T-helper 2 cell treated with Interferon-gamma antibody and Interleukin-4, amounts not matched to agents 100 ng/mL and 5 ng/mL, for 36 hours (primary cell): ENCODE data around the gene SPARCL1. TPM values are rescaled to one million over a fixed set of nuclear protein-coding genes. Genes with fewer than 3 reads are reported as not detected.

Experiments
- intact Hi-C: fragments of 100-400 bp; cut with micrococcal nuclease; formaldehyde crosslinking; loops from one replicate; pipeline ENCODE4 v1.15.1; 2023
- total RNA-seq: library from RNA; stranded (reverse); gene quantifications from 2 replicates; pipeline ENCODE4 v1.2.3, GENCODE V29; 2022

The SPARCL1 gene
- total RNA-seq, 1 donor from 2014 or later: not detected

- intact Hi-C loops: no loop called here
These were observed 13.0 kb upstream of the SPARCL1 start for GRCh38 chr4:87541956-87542709.

- intact Hi-C loops: no loop called here
These were observed 12.3 kb upstream of the SPARCL1 start for GRCh38 chr4:87541521-87541920.

- intact Hi-C loops: no loop called here
These were observed 11.2 kb upstream of the SPARCL1 start for GRCh38 chr4:87540146-87541058.

GRCh38 chr4:87532907-87533306 lies 3.7 kb upstream of the SPARCL1 start:
- intact Hi-C loops: no loop called here

- intact Hi-C loops: no loop called here
These were observed 2.9 kb upstream of the SPARCL1 start for GRCh38 chr4:87532109-87532508.

GRCh38 chr4:87531621-87532020 lies 2.4 kb upstream of the SPARCL1 start:
- intact Hi-C loops: no loop called here

- intact Hi-C loops: no loop called here
These were observed 1.7 kb upstream of the SPARCL1 start for GRCh38 chr4:87530868-87531267.

- intact Hi-C loops: no loop called here
These were observed 1.1 kb upstream of the SPARCL1 start for GRCh38 chr4:87530229-87530628.

- intact Hi-C loops: no loop called here
These were observed 1.6 kb downstream of the SPARCL1 start for GRCh38 chr4:87527431-87528220.

- intact Hi-C loops: no loop called here
These were observed 3.4 kb downstream of the SPARCL1 start for GRCh38 chr4:87525636-87526295.

- intact Hi-C loops: no loop called here
These were observed 4.7 kb downstream of the SPARCL1 start for GRCh38 chr4:87524456-87524855.

GRCh38 chr4:87523307-87523706 lies 5.9 kb downstream of the SPARCL1 start:
- intact Hi-C loops: no loop called here

GRCh38 chr4:87521757-87522374 lies 7.3 kb downstream of the SPARCL1 start:
- intact Hi-C loops: no loop called here

GRCh38 chr4:87521319-87521718 lies 7.9 kb downstream of the SPARCL1 start:
- intact Hi-C loops: no loop called here

- intact Hi-C loops: no loop called here
These were observed 11.6 kb downstream of the SPARCL1 start for GRCh38 chr4:87517621-87518020.

- intact Hi-C loops: no loop called here
These were observed 12.5 kb downstream of the SPARCL1 start for GRCh38 chr4:87516683-87517082.

- intact Hi-C loops: no loop called here
These were observed 16.8 kb downstream of the SPARCL1 start for GRCh38 chr4:87512400-87512799.

GRCh38 chr4:87511500-87511899 lies 17.7 kb downstream of the SPARCL1 start:
- intact Hi-C loops: no loop called here

- intact Hi-C loops: no loop called here
These were observed 18.4 kb downstream of the SPARCL1 start for GRCh38 chr4:87510747-87511146.

- intact Hi-C loops: no loop called here
These were observed 22.0 kb downstream of the SPARCL1 start for GRCh38 chr4:87506974-87507701.
